Measurements from ENCODE around the gene F8.

F8 gene

DNA sequence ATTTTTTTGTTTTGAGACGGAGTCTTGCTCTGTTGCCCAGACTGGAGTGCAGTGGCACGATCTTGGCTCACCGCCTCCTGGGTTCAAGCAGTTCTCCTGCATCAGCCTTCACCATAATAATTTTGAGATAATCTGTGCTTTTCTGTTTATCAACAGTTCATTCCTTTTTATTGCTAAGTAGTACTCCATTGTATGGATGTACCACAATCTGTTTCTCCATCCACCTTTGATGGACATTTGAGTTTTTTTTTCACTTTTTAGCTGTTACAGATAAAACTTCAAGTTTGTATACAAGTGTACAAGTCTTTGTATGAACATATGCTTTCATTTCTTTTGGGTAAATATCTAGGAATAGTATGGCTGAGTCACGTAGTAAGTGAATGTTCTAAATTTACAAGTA, 13.2 kb upstream of the F8 start:
- DNase-seq (ENCODE audit: low read depth): no peak
- TF ChIP-seq, protein P1, sequence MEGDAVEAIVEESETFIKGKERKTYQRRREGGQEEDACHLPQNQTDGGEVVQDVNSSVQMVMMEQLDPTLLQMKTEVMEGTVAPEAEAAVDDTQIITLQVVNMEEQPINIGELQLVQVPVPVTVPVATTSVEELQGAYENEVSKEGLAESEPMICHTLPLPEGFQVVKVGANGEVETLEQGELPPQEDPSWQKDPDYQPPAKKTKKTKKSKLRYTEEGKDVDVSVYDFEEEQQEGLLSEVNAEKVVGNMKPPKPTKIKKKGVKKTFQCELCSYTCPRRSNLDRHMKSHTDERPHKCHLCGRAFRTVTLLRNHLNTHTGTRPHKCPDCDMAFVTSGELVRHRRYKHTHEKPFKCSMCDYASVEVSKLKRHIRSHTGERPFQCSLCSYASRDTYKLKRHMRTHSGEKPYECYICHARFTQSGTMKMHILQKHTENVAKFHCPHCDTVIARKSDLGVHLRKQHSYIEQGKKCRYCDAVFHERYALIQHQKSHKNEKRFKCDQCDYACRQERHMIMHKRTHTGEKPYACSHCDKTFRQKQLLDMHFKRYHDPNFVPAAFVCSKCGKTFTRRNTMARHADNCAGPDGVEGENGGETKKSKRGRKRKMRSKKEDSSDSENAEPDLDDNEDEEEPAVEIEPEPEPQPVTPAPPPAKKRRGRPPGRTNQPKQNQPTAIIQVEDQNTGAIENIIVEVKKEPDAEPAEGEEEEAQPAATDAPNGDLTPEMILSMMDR (IDR thresholded peaks at IDR 0.05; ENCODE audit: low read depth, low read length, missing control alignments): no peak

DNA sequence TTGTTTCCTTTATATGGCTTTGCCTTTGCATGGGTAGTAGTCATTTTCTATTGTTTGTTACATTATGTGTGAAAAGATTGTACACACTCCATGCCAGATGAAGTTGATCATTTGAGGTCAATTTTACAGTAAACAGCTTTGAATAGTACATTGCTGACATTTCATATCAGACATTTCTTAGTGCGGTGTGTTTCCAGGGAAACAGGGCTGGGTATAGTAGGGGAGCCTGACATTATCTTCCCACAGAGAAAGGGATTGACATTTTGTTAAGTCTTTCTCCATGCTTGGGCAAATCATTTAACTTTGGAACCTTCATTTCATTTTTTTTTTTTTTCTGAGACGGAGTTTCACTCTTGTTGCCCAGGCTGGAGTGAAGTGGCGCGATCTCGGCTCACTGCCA, 9.1 kb upstream of the F8 start:
- no peak for DNase-seq (ENCODE audit: low read depth)
- TF ChIP-seq, protein P1 (IDR thresholded peaks at IDR 0.05; ENCODE audit: low read depth, low read length, missing control alignments): no peak
- no peak overlapping the region for H3K4me3 ChIP-seq (ENCODE audit: low read depth, low read length)

More for the DNA sequence above, 13.2 kb upstream of the F8 start:
- H3K4me3 ChIP-seq (ENCODE audit: low read depth, low read length): no peak overlapping the region

DNA sequence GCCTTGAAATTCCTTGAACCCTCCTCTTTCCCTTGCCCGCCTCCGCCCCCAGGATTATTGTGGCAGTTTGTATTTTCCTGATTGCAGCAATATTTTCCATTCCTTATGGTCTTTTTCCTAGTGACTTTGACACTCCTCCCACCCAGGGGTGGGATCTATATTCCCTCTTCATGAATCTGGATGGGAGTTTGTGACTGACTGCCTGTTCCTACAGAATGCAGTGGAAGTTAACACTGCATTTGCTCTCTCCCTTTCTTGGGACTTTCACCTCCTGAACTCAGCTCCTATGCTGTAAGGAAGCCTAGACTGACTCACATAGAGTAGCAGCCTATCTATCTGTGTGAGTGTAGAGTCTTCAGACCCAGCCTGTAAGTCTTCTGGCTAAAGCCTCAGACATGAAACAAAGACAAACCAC, 6.4 kb upstream of the F8 start:
- DNase-seq (ENCODE audit: low read depth): no peak
- TF ChIP-seq, protein P1 (IDR thresholded peaks at IDR 0.05; ENCODE audit: low read depth, low read length, missing control alignments): no peak
- no peak overlapping the region for H3K4me3 ChIP-seq (ENCODE audit: low read depth, low read length)

DNA sequence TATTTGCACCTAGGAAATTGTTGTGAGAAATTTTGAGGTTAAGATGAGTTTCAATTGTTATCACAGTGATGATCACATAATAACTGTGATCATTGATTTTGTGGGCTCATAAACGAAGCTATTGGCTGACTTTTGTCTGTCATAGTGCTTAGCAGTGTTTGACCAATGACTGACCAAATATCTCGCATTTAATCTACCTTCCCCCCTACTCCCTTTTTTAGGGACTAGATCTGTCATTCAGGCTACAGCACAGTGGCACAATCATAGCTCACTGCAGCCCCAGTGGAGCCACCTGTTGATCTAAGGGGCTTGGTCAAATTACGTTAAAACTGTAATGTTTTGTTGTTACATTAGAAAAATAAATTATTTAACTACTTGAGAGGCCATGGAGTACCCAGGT, 5.6 kb upstream of the F8 start:
- peak overlapping the region; percentile 57; the same call in 1 of the 2 replicates for H3K4me3 ChIP-seq (ENCODE audit: low read depth, low read length)
- TF ChIP-seq, protein P1 (IDR thresholded peaks at IDR 0.05; ENCODE audit: low read depth, low read length, missing control alignments): no peak
- DNase-seq (ENCODE audit: low read depth): no peak

DNA sequence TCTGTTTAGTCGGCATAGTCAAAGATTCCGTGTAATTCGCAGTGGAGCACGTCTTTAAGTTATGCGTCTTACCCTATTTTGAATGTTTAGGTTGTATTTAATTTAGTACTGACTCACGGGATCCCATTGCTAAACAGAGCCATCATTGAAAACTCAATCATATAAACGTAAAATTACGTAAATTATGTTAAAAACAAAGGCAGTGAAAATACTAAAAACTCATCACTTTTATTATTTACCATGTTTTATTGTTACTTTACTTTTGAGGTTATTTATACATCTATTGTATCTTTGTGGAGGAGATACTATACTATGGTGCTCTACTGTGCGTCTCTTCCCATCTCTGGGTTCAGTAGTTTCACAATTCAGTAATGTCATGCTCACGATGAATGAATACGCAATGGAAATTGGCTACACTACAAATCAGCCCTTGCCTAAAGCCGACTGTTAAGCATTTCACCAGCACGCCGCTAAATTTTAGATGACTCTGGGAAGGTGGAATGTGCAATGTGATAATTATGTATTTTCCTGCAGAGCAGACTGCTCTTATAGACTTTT, 5.1 kb upstream of the F8 start:
- DNase-seq (ENCODE audit: low read depth): no peak
- TF ChIP-seq, protein P1 (IDR thresholded peaks at IDR 0.05; ENCODE audit: low read depth, low read length, missing control alignments): no peak
- peak overlapping the region; percentile 57 for H3K4me3 ChIP-seq (ENCODE audit: low read depth, low read length)

DNA sequence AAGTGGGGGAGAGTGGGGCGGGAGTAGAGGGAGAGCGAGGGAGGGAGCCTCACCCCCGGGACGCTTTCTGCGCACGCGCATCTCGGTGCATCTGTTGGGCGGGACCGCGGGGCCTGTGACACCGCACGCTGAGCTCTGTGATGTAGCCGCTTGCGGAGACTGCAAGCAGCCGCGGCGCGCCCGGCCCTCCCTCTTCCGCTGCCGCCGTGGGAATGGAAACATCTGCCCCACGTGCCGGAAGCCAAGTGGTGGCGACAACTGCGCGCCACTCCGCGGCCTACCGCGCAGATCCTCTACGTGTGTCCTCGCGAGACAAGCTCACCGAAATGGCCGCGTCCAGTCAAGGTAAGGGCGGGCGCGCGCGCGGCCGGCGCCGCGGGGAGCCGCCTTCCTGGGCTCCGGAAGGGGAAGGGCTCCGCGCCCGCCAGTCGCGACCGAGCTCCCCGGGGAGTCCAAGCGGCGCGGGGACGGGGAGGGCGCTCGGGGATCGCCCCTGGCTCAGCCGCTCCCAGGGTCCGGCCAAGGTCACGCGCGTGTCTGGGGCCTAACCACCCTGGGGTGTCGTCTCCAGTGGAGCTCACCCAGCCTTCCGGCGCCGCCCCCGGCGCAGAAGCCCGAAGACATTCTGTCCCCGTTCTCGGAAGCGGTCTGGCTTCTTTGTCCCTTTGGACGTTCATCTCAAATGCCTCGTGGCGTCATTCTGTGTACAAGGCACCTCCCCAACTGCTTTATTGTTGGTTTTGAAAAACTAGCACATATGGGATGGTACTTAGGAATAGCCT, 4.4 kb upstream of the F8 start, which contains the start of gene FUNDC2:
Gene FUNDC2 (plus strand): TSS at position 118 of the 782 bp plus-strand sequence. CDS start 95 bp downstream, at position 213.
- H3K4me3 ChIP-seq (ENCODE audit: low read depth, low read length): peak within 1 kb of the TSS; percentile 57
- peak; percentile 83 for DNase-seq (ENCODE audit: low read depth)
- TF ChIP-seq, protein P1 (IDR thresholded peaks at IDR 0.05; ENCODE audit: low read depth, low read length, missing control alignments): no peak
